Uterus (tissue), 4 donors: Measurements from ENCODE around the gene CEBPA. TPM values are rescaled to one million over a fixed set of nuclear protein-coding genes. Genes with fewer than 3 reads are reported as not detected.

Experiments
- DNase-seq, 2 donors: peaks; one replicate each; pipeline ENCODE4 v3.0.0-alpha.2; 2019 to 2020
- H3K27ac ChIP-seq, 2 donors: fragments of 200-600 bp; sonication (generic); 1 replicate in 1 of 2; 2 replicates in 1 of 2; pipeline ENCODE4 v1.5.1; 2016 to 2018
- H3K27me3 ChIP-seq, 2 donors: fragments of 200-600 bp; sonication (generic); one replicate each; pipeline ENCODE4 v1.5.1; 2018 to 2019; ENCODE audit warnings: control low read depth in 1 of 2
- H3K36me3 ChIP-seq, 2 donors: fragments of 200-600 bp; sonication (generic); one replicate each; pipeline ENCODE4 v1.5.1; 2019; ENCODE audit warnings: control low read depth in 1 of 2
- H3K4me1 ChIP-seq, 2 donors: fragments of 200-600 bp; sonication (generic); one replicate each; pipeline ENCODE4 v1.5.1; 2018 to 2019; ENCODE audit warnings: control low read depth in 1 of 2
- H3K4me3 ChIP-seq, 2 donors: fragments of 200-600 bp; sonication (generic); 1 replicate in 1 of 2; 2 replicates in 1 of 2; pipeline ENCODE4 v1.5.1; 2018 to 2019; ENCODE audit warnings: mild to moderate bottlenecking in 1 of 2
- H3K9me3 ChIP-seq, 2 donors: fragments of 200-600 bp; sonication (generic); one replicate each; pipeline ENCODE4 v1.5.1; 2019; ENCODE audit warnings: control low read depth in 1 of 2
- POLR2A ChIP-seq, 2 donors: fragments of 450-650 bp; IDR thresholded peaks; one replicate each; pipeline ENCODE4 v1.6.1; 2016; ENCODE audit warnings: antibody characterized with exemption in 2 of 2, mild to moderate bottlenecking in 1 of 2, moderate library complexity in 1 of 2
- intact Hi-C: fragments of 100-400 bp; cut with DNase I; formaldehyde crosslinking; loops from one replicate; pipeline ENCODE4 v1.15.1; 2023; ENCODE audit warnings: low total_unique reads
- total RNA-seq, 4 donors: library from RNA; depleted of rRNA in 3 of 4; stranded (reverse); fragments of >200 nt in 3 of 4; gene quantifications; one replicate each; pipeline versions ENCODE4 v1.1.0 to v1.2.4, GENCODE V29; 2014 to 2023
- TF ChIP-seq, protein P1 (sequence below), 4 experiments: fragments of 200-600 bp in 2 of 4; fragments of 450-650 bp in 2 of 4; sonication (generic) in 2 of 4; IDR thresholded peaks; one replicate each; pipeline ENCODE4 v1.5.1; 2016 to 2019; ENCODE audit warnings: antibody characterized with exemption in 4 of 4, mild to moderate bottlenecking in 2 of 4, moderate library complexity in 1 of 4
- donor health status: DM: yes; HTN: yes; CAD: no.

Gene CEBPA
- total RNA-seq, 4 donors from 2014 or later, result 1.3 to 9.1 (median 5.0) TPM

GRCh38 chr19:33287438-33287837 lies 14.9 kb downstream of the CEBPA start:
- no peak overlapping the region for H3K27ac ChIP-seq
- intact Hi-C loops, result no loop called here
- H3K27me3 ChIP-seq, result no peaks in the 10 kb centered on the region
- H3K36me3 ChIP-seq, result no peaks in the 10 kb centered on the region
- DNase-seq, result no peak
- H3K4me3 ChIP-seq, result no peak overlapping the region
- peaks cover 0 to 11% of the 10 kb centered on the region in 2 donors for H3K9me3 ChIP-seq
- no peaks in the 10 kb centered on the region for H3K4me1 ChIP-seq
- TF ChIP-seq, protein P1, sequence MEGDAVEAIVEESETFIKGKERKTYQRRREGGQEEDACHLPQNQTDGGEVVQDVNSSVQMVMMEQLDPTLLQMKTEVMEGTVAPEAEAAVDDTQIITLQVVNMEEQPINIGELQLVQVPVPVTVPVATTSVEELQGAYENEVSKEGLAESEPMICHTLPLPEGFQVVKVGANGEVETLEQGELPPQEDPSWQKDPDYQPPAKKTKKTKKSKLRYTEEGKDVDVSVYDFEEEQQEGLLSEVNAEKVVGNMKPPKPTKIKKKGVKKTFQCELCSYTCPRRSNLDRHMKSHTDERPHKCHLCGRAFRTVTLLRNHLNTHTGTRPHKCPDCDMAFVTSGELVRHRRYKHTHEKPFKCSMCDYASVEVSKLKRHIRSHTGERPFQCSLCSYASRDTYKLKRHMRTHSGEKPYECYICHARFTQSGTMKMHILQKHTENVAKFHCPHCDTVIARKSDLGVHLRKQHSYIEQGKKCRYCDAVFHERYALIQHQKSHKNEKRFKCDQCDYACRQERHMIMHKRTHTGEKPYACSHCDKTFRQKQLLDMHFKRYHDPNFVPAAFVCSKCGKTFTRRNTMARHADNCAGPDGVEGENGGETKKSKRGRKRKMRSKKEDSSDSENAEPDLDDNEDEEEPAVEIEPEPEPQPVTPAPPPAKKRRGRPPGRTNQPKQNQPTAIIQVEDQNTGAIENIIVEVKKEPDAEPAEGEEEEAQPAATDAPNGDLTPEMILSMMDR (IDR thresholded peaks at IDR 0.05), result no peak
- no peak for TF ChIP-seq POLR2A (IDR thresholded peaks at IDR 0.05)

GRCh38 chr19:33286899-33287298 lies 15.4 kb downstream of the CEBPA start:
- DNase-seq, result no peak
- no peak overlapping the region for H3K27ac ChIP-seq
- no peaks in the 10 kb centered on the region for H3K36me3 ChIP-seq
- intact Hi-C loops, result no loop called here
- TF ChIP-seq POLR2A (IDR thresholded peaks at IDR 0.05), result no peak
- TF ChIP-seq, protein P1 (IDR thresholded peaks at IDR 0.05), result no peak
- H3K9me3 ChIP-seq, result peaks cover 0 to 11% of the 10 kb centered on the region in 2 donors
- no peaks in the 10 kb centered on the region for H3K4me1 ChIP-seq
- H3K4me3 ChIP-seq, result no peak overlapping the region
- H3K27me3 ChIP-seq, result no peaks in the 10 kb centered on the region

DNA sequence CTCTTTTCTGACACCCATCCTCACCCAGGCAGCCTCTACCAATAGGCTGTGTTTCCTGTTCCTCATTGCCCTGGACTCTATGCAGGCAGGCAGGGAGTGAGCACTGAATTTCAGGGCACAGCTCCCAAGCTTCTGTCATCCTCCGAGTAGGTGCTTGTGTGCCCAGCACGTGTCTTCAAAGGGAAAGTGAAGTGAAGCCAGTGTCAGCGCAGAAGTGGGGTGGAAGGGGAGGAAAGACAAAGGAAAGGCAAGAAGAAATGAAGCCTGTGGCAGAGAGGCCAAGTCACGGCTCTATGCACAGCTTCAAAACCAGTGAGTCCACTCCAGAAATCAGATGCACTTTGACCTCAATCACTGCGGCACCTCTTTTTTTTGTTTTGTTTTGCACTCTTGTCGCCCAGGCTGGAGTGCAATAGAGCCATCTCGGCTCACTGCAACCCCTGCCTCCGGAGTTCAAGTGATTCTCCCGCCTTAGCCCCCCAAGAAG lies 16.9 kb downstream of the CEBPA start:
- TF ChIP-seq, protein P1 (IDR thresholded peaks at IDR 0.05), result no peak
- no peak for TF ChIP-seq POLR2A (IDR thresholded peaks at IDR 0.05)
- H3K9me3 ChIP-seq, result peaks cover 0 to 11% of the 10 kb centered on the region in 2 donors
- intact Hi-C loops, result no loop called here

DNA sequence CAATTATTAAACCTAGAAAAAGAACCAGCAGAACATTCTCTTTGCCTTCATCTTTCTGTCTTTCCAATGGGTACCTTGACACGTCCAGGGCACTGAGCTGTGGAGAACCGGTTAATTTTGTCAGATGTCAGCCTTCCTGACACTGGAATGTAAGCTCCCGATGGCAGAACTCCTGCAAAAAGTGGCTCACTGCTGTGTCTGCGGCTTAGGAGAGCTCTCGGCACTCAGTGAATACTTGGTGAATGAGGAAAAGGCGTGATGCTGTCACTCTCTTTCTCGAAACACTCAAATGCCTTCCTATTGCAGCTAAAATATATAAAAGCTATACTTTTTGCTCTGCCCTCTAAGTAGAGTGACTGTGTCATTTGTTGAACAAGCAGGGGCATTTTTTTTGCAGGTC lies 17.6 kb downstream of the CEBPA start:
- H3K27me3 ChIP-seq, result no peaks in the 10 kb centered on the region
- H3K4me1 ChIP-seq, result no peaks in the 10 kb centered on the region
- H3K9me3 ChIP-seq, result peaks cover 0 to 11% of the 10 kb centered on the region in 2 donors
- intact Hi-C loops, result no loop called here
- TF ChIP-seq, protein P1 (IDR thresholded peaks at IDR 0.05), result no peak
- no peak for TF ChIP-seq POLR2A (IDR thresholded peaks at IDR 0.05)
- H3K4me3 ChIP-seq, result no peak overlapping the region
- no peak overlapping the region for H3K27ac ChIP-seq
- H3K36me3 ChIP-seq, result no peaks in the 10 kb centered on the region
- DNase-seq, result no peak

More for the DNA sequence above, 16.9 kb downstream of the CEBPA start:
- Histone ChIP-seq H3K36me3 (no peaks in the 10 kb centered on the region), H3K27me3 (no peaks in the 10 kb centered on the region), H3K4me3 (no peak overlapping the region), H3K4me1 (no peaks in the 10 kb centered on the region), H3K27ac (no peak overlapping the region)
- DNase-seq, result no peak

- Histone ChIP-seq H3K36me3 (no peaks in the 10 kb centered on the region), H3K4me1 (no peaks in the 10 kb centered on the region), H3K27me3 (no peaks in the 10 kb centered on the region), H3K9me3 (peaks cover 0 to 11% of the 10 kb centered on the region in 2 donors), H3K4me3 (no peak overlapping the region), H3K27ac (no peak overlapping the region)
- intact Hi-C loops, result no loop called here
- no peak for TF ChIP-seq POLR2A (IDR thresholded peaks at IDR 0.05)
- TF ChIP-seq, protein P1 (IDR thresholded peaks at IDR 0.05), result no peak
- DNase-seq, result no peak
Measured at GRCh38 chr19:33284146-33284643, 18.1 kb downstream of the CEBPA start.
